K562 (cell line): ENCODE data around the gene KAT6B. TPM values are rescaled to one million over a fixed set of nuclear protein-coding genes. Genes with fewer than 3 reads are reported as not detected.

Source experiments
- ARID1B ChIP-seq: fragments of 450-650 bp; IDR thresholded peaks from 2 replicates; pipeline ENCODE4 v1.6.1; 2016; ENCODE audit warnings: antibody characterized with exemption, mild to moderate bottlenecking, inconsistent platforms
- STAT5B ChIP-seq: fragments of 250-450 bp; sonication (Bioruptor Pico); IDR thresholded peaks from 2 replicates; pipeline ENCODE4 v1.8.0; 2021; ENCODE audit warnings: mild to moderate bottlenecking, inconsistent platforms
- U2AF2 ChIP-seq: fragments of 200-400 bp; formaldehyde crosslinking; optimal IDR thresholded peaks from 2 replicates; pipeline ENCODE3; 2017; ENCODE audit warnings: low read depth, mild to moderate bottlenecking, low read length
- ZNF431 ChIP-seq: sonication (generic); formaldehyde crosslinking; IDR thresholded peaks from 2 replicates; pipeline ENCODE4 v1.8.0; 2022; ENCODE audit warnings: mild to moderate bottlenecking, missing genetic modification reagents
- ZNF830 ChIP-seq: fragments of 250-450 bp; sonication (Bioruptor Pico); IDR thresholded peaks from 2 replicates; pipeline ENCODE4 v1.5.0; 2021; ENCODE audit warnings: mild to moderate bottlenecking
- polyA plus RNA-seq, 8 experiments: library from polyadenylated mRNA; depleted of rRNA in 4 of 8; stranded (reverse) in 5 of 8; unstranded in 3 of 8; fragments of >200 nt; fragmentation: Nextera tagmentation in 2 of 8; fragmentation: Illumina TruSeq in 1 of 8; extraction: Ambion mirVana in 2 of 8; extraction: Trizol in 1 of 8; gene quantifications; 2 replicates each; pipeline versions ENCODE4 v1.2.1 to v1.2.3, GENCODE V29; 2011 to 2014; ENCODE audit warnings: inconsistent platforms in 1 of 8, missing spikeins in 1 of 8
- total RNA-seq, 7 experiments: library from RNA; depleted of rRNA in 6 of 7; stranded (reverse); fragments of >200 nt in 6 of 7; fragmentation: Illumina TruSeq in 2 of 7; extraction: Trizol in 2 of 7; gene quantifications; 2 replicates each; pipeline versions ENCODE4 v1.2.1 to v1.2.3, GENCODE V29; 2011 to 2021; ENCODE audit warnings: low replicate concordance in 1 of 7
- TF ChIP-seq, protein P1 (sequence below): sonication (generic); formaldehyde crosslinking; IDR thresholded peaks from 2 replicates; pipeline ENCODE4 v1.8.0; 2022; ENCODE audit warnings: mild to moderate bottlenecking, missing genetic modification reagents
- TF ChIP-seq, protein P2 (sequence below): fragments of 200-800 bp; sonication (Bioruptor generic); IDR thresholded peaks from 2 replicates; pipeline ENCODE4 v1.6.1; 2016; ENCODE audit warnings: missing genetic modification characterization, missing compliant biosample characterization
- TF ChIP-seq, protein P3 (sequence below): fragments of 250-450 bp; sonication (Bioruptor Pico); IDR thresholded peaks from 2 replicates; pipeline ENCODE4 v1.8.0; 2022; ENCODE audit warnings: inconsistent platforms

Gene KAT6B
- total and polyA plus RNA-seq, 9 of the 15 experiments (the other 6 are each of a cell fraction or from before 2014, with no cell fraction given) = 1.4 to 9.2 (median 6.8) TPM

DNA sequence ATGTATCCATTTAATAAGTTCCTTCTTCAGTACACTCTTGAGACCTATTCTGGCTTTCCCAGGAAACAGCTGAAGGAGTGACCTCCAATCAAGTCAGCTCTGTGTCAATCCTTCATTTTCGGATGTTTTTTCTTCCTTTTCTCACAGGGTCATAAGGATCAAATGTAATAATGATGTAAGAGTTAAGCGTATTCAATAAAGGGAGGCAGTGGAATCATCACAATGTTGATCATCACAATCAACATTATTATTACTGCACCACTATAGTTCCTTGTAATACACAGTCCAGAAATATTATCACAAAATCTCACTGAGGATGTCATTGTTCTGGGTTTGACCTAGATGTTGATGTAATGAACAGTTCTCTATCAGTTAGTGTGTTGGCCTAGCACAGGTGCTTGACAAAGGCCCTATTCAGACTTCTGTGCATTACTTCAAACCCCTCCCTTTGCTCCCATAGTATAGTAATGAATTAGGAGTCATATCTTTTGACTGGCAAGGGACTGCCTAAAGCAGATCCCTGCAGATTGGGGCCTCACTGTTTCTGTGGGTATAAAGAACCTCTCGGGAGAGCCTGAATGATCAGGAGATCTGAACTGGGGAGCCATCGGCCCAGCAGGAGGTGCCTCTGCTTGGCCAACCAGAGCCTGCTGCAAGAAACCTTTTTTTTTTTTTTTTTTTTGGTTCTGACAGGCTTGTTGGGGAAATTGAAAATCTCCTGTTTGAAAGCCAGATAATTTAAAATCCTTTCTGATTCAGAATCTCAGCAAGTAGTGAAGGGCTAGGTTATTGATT is 100.6 kb downstream of the KAT6B start (continued):
- TF ChIP-seq, protein P1, sequence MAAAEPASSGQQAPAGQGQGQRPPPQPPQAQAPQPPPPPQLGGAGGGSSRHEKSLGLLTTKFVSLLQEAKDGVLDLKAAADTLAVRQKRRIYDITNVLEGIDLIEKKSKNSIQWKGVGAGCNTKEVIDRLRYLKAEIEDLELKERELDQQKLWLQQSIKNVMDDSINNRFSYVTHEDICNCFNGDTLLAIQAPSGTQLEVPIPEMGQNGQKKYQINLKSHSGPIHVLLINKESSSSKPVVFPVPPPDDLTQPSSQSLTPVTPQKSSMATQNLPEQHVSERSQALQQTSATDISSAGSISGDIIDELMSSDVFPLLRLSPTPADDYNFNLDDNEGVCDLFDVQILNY (CRISPR knock-in tag) = no peak
- TF ChIP-seq, protein P2, sequence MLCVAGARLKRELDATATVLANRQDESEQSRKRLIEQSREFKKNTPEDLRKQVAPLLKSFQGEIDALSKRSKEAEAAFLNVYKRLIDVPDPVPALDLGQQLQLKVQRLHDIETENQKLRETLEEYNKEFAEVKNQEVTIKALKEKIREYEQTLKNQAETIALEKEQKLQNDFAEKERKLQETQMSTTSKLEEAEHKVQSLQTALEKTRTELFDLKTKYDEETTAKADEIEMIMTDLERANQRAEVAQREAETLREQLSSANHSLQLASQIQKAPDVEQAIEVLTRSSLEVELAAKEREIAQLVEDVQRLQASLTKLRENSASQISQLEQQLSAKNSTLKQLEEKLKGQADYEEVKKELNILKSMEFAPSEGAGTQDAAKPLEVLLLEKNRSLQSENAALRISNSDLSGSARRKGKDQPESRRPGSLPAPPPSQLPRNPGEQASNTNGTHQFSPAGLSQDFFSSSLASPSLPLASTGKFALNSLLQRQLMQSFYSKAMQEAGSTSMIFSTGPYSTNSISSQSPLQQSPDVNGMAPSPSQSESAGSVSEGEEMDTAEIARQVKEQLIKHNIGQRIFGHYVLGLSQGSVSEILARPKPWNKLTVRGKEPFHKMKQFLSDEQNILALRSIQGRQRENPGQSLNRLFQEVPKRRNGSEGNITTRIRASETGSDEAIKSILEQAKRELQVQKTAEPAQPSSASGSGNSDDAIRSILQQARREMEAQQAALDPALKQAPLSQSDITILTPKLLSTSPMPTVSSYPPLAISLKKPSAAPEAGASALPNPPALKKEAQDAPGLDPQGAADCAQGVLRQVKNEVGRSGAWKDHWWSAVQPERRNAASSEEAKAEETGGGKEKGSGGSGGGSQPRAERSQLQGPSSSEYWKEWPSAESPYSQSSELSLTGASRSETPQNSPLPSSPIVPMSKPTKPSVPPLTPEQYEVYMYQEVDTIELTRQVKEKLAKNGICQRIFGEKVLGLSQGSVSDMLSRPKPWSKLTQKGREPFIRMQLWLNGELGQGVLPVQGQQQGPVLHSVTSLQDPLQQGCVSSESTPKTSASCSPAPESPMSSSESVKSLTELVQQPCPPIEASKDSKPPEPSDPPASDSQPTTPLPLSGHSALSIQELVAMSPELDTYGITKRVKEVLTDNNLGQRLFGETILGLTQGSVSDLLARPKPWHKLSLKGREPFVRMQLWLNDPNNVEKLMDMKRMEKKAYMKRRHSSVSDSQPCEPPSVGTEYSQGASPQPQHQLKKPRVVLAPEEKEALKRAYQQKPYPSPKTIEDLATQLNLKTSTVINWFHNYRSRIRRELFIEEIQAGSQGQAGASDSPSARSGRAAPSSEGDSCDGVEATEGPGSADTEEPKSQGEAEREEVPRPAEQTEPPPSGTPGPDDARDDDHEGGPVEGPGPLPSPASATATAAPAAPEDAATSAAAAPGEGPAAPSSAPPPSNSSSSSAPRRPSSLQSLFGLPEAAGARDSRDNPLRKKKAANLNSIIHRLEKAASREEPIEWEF (CRISPR knock-in tag) = no peak
- no peak for TF ChIP-seq ZNF431
- no peak for TF ChIP-seq ZNF830 (CRISPR knock-in tag)
- TF ChIP-seq, protein P3, sequence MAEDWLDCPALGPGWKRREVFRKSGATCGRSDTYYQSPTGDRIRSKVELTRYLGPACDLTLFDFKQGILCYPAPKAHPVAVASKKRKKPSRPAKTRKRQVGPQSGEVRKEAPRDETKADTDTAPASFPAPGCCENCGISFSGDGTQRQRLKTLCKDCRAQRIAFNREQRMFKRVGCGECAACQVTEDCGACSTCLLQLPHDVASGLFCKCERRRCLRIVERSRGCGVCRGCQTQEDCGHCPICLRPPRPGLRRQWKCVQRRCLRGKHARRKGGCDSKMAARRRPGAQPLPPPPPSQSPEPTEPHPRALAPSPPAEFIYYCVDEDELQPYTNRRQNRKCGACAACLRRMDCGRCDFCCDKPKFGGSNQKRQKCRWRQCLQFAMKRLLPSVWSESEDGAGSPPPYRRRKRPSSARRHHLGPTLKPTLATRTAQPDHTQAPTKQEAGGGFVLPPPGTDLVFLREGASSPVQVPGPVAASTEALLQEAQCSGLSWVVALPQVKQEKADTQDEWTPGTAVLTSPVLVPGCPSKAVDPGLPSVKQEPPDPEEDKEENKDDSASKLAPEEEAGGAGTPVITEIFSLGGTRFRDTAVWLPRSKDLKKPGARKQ (CRISPR knock-in tag) = no peak
- TF ChIP-seq ARID1B = no peak
- no peak for TF ChIP-seq STAT5B
- TF ChIP-seq U2AF2 = no peak
